CD14-positive monocyte (primary cell): ENCODE measurements around the gene ENKD1. TPM values are rescaled to one million over a fixed set of nuclear protein-coding genes. Genes with fewer than 3 reads are reported as not detected.

Experiments
- DNase-seq, 3 donors: peaks; one replicate each; pipeline ENCODE4 v3.0.0-alpha.2; 2011 to 2022
- H2AFZ ChIP-seq: 2 replicates; pipeline ENCODE4 v1.6.0; 2012; ENCODE audit warnings: mild to moderate bottlenecking, low read depth, low read length, inconsistent platforms; ENCODE audit not compliant: insufficient read depth, poor library complexity, severe bottlenecking
- H3K27ac ChIP-seq, 2 donors: 1 replicate in 1 of 2; 2 replicates in 1 of 2; pipeline ENCODE4 v1.5.1; 2012 to 2013; ENCODE audit warnings: low read length in 2 of 2, control low read depth in 1 of 2, inconsistent platforms in 1 of 2, low read depth in 1 of 2, mild to moderate bottlenecking in 1 of 2
- H3K27me3 ChIP-seq, 2 donors: one replicate each; pipeline versions ENCODE4 v1.6.0 to v1.6.1; 2011 to 2013; ENCODE audit warnings: low read length in 2 of 2; ENCODE audit not compliant: control insufficient read depth in 2 of 2, insufficient read depth in 2 of 2
- H3K36me3 ChIP-seq, 2 donors: replicated peaks in 1 of 2; 1 replicate in 1 of 2; 2 replicates in 1 of 2; pipeline versions ENCODE4 v1.5.1 to v1.6.1; 2012 to 2013; ENCODE audit warnings: low read length in 2 of 2, control low read depth in 1 of 2, inconsistent platforms in 1 of 2, mild to moderate bottlenecking in 1 of 2; ENCODE audit not compliant: insufficient read depth in 2 of 2, control insufficient read depth in 1 of 2
- H3K4me1 ChIP-seq, 2 donors: 1 replicate in 1 of 2; 2 replicates in 1 of 2; pipeline versions ENCODE4 v1.5.1 to v1.6.1; 2012 to 2013; ENCODE audit warnings: low read length in 2 of 2, control low read depth in 1 of 2, inconsistent platforms in 1 of 2, mild to moderate bottlenecking in 1 of 2, moderate library complexity in 1 of 2; ENCODE audit not compliant: insufficient read depth in 2 of 2, control insufficient read depth in 1 of 2
- H3K4me2 ChIP-seq: replicated peaks from 2 replicates; pipeline ENCODE3; 2012; ENCODE audit warnings: low read length, moderate library complexity, mild to moderate bottlenecking; ENCODE audit not compliant: poor library complexity, severe bottlenecking; ENCODE audit errors: extremely low read depth
- H3K4me3 ChIP-seq, 3 experiments: fragments of 200-600 bp in 1 of 3; sonication (generic) in 1 of 3; replicated peaks in 1 of 3; 1 replicate in 2 of 3; 2 replicates in 1 of 3; pipeline ENCODE4 v1.5.1; 2011 to 2013; ENCODE audit warnings: low read length in 3 of 3, mild to moderate bottlenecking in 3 of 3, control low read depth in 2 of 3, low read depth in 2 of 3, inconsistent platforms in 1 of 3, moderate library complexity in 1 of 3
- H3K79me2 ChIP-seq: 2 replicates; pipeline ENCODE4 v1.6.0; 2012; ENCODE audit warnings: mild to moderate bottlenecking, control low read depth, inconsistent platforms, low read length, moderate library complexity; ENCODE audit not compliant: insufficient read depth
- H3K9ac ChIP-seq: 2 replicates; pipeline ENCODE4 v1.6.0; 2017; ENCODE audit warnings: low read length, mild to moderate bottlenecking; ENCODE audit not compliant: insufficient read depth, poor library complexity, severe bottlenecking
- H3K9me3 ChIP-seq, 2 donors: replicated peaks in 1 of 2; 1 replicate in 1 of 2; 2 replicates in 1 of 2; pipeline versions ENCODE4 v1.5.1 to v1.6.1; 2012 to 2013; ENCODE audit warnings: low read length in 2 of 2, control low read depth in 1 of 2; ENCODE audit not compliant: control insufficient read depth in 1 of 2, insufficient read depth in 1 of 2
- H4K20me1 ChIP-seq: 2 replicates; pipeline ENCODE4 v1.6.0; 2012; ENCODE audit warnings: mild to moderate bottlenecking, low read length, control low read depth, moderate library complexity; ENCODE audit not compliant: insufficient read depth
- H3K27ac Mint-ChIP-seq, 7 donors: one replicate each; pipeline ENCODE4 v1.8.0; 2020; ENCODE audit warnings: mild to moderate bottlenecking in 7 of 7, mixed read lengths in 7 of 7, moderate library complexity in 6 of 7, inconsistent platforms in 2 of 7
- H3K27me3 Mint-ChIP-seq, 3 donors: one replicate each; pipeline ENCODE4 v1.8.0; 2021 to 2022; ENCODE audit warnings: low read depth in 3 of 3, mild to moderate bottlenecking in 3 of 3, mixed read lengths in 3 of 3, moderate library complexity in 3 of 3, inconsistent platforms in 1 of 3
- H3K36me3 Mint-ChIP-seq, 2 donors: one replicate each; pipeline ENCODE4 v1.8.0; 2020; ENCODE audit warnings: mixed read lengths in 2 of 2, inconsistent platforms in 1 of 2, mild to moderate bottlenecking in 1 of 2
- H3K4me1 Mint-ChIP-seq: one replicate; pipeline ENCODE4 v1.8.0; 2020; ENCODE audit warnings: mild to moderate bottlenecking, mixed read lengths
- H3K4me3 Mint-ChIP-seq, 2 donors: one replicate each; pipeline ENCODE4 v1.8.0; 2020; ENCODE audit warnings: mild to moderate bottlenecking in 2 of 2, mixed read lengths in 2 of 2, moderate library complexity in 1 of 2
- H3K9me3 Mint-ChIP-seq, 7 donors: one replicate each; pipeline ENCODE4 v1.8.0; 2020 to 2022; ENCODE audit warnings: mixed read lengths in 7 of 7, mild to moderate bottlenecking in 6 of 7, moderate library complexity in 6 of 7, inconsistent platforms in 2 of 7
- CTCF ChIP-seq: fragments of 200-600 bp; IDR thresholded peaks from one replicate; pipeline ENCODE4 v1.8.0; 2022; ENCODE audit warnings: antibody characterized with exemption, mild to moderate bottlenecking
- WGBS: methylation state at CpG from one replicate; pipeline ENCODE4 v1.1.5; 2013; ENCODE audit warnings: missing lambda C conversion rate; ENCODE audit not compliant: insufficient coverage; 5-methylcytosine and 5-hydroxymethylcytosine counted together
- intact Hi-C, 2 donors: fragments of 100-400 bp; cut with micrococcal nuclease; formaldehyde crosslinking; loops; one replicate each; pipeline versions ENCODE4 v1.15.0 to v1.15.1; 2023
- polyA plus RNA-seq, 3 donors: library from polyadenylated mRNA; depleted of rRNA in 1 of 3; unstranded in 2 of 3; stranded (reverse) in 1 of 3; fragments of 300-500 nt in 2 of 3; fragments of >200 nt in 1 of 3; fragmentation: Illumina TruSeq in 2 of 3; gene quantifications; 1 replicate in 2 of 3; 2 replicates in 1 of 3; pipeline ENCODE4 v1.2.3, GENCODE V29; 2012 to 2021

Gene ENKD1
- polyA plus RNA-seq, 3 donors: 0.92 to 6.2 (median 3.2) TPM

GRCh38 chr16:67649494-67649931 lies 17.0 kb downstream of the ENKD1 start:
- H3K27me3 ChIP-seq: peaks cover 2 to 10% of the 10 kb centered on the region in 2 donors
- H2AFZ ChIP-seq: no peak overlapping the region
- H3K4me1 ChIP-seq: peaks cover 5 to 10% of the 10 kb centered on the region in 2 donors
- H3K27me3 Mint-ChIP-seq: peaks cover 5 to 12% (median 12%) of the 10 kb centered on the region in 3 donors
- no peaks in the 10 kb centered on the region for H3K9me3 ChIP-seq
- H3K4me3 Mint-ChIP-seq: no peak overlapping the region
- DNase-seq: no peak
- H3K79me2 ChIP-seq: no peaks in the 10 kb centered on the region
- intact Hi-C loops: no loop called here
- H3K4me3 ChIP-seq: no peak overlapping the region
- H3K36me3 Mint-ChIP-seq: no peaks in the 10 kb centered on the region
- H3K27ac ChIP-seq: no peak overlapping the region
- WGBS: 95% methylated on average over 30 of the region's 34 CpGs
- TF ChIP-seq CTCF: no peak
- no peaks in the 10 kb centered on the region for H4K20me1 ChIP-seq
- H3K4me2 ChIP-seq: no peak overlapping the region
- H3K4me1 Mint-ChIP-seq: peaks cover 3% of the 10 kb centered on the region
- H3K9me3 Mint-ChIP-seq: peaks cover 0 to 1% (median 0%) of the 10 kb centered on the region in 7 donors
- H3K36me3 ChIP-seq: no peaks in the 10 kb centered on the region
- no peak overlapping the region for H3K9ac ChIP-seq
- H3K27ac Mint-ChIP-seq: no peak overlapping the region

- intact Hi-C loops: no loop called here
- no peaks in the 10 kb centered on the region for H3K36me3 ChIP-seq
- no peak overlapping the region for H3K4me3 ChIP-seq
- Mint-ChIP-seq H3K36me3 (no peaks in the 10 kb centered on the region), H3K4me1 (peaks cover 5% of the 10 kb centered on the region), H3K4me3 (no peak overlapping the region), H3K9me3 (peaks cover 0 to 2% (median 0%) of the 10 kb centered on the region in 7 donors), H3K27me3 (peaks cover 12 to 18% (median 18%) of the 10 kb centered on the region in 3 donors), H3K27ac (no peak overlapping the region)
- peaks cover 2 to 16% of the 10 kb centered on the region in 2 donors for H3K27me3 ChIP-seq
- TF ChIP-seq CTCF: no peak
- 97% methylated on average over 27 of the region's 35 CpGs for WGBS
- no peaks in the 10 kb centered on the region for H4K20me1 ChIP-seq
- no peaks in the 10 kb centered on the region for H3K9me3 ChIP-seq
- DNase-seq: no peak
- no peak overlapping the region for H3K9ac ChIP-seq
- H3K27ac ChIP-seq: no peak overlapping the region
- peaks cover 5 to 10% of the 10 kb centered on the region in 2 donors for H3K4me1 ChIP-seq
- H2AFZ ChIP-seq: no peak overlapping the region
- no peak overlapping the region for H3K4me2 ChIP-seq
- no peaks in the 10 kb centered on the region for H3K79me2 ChIP-seq
These were observed 17.7 kb downstream of the ENKD1 start for GRCh38 chr16:67648764-67649407.
